Upper lobe of left lung (tissue), 6 donors: ENCODE data around the gene AAK1. TPM values are rescaled to one million over a fixed set of nuclear protein-coding genes. Genes with fewer than 3 reads are reported as not detected.
A peak's percentile ranks its signal among the peaks of the same experiment; 100 is the strongest.
"Not testable (repeated sequence)": the region's sequence is repeated elsewhere in the genome, so short reads cannot be mapped to it uniquely, and the experiment has no call there.

Source experiments
- ATAC-seq, 2 donors: fragments of 200-7000 bp; cut with Tn5 transposase; one replicate each; pipeline ENCODE4 v1.9.1; 2022; ENCODE audit warnings: mild to moderate bottlenecking in 2 of 2, moderate library complexity in 2 of 2; ENCODE audit not compliant: low FRiP score in 2 of 2
- DNase-seq, 2 donors: peaks; one replicate each; pipeline ENCODE4 v3.0.0-alpha.2; 2019 to 2020
- H3K27ac ChIP-seq, 4 donors: fragments of 200-600 bp; sonication (generic); one replicate each; pipeline ENCODE4 v1.5.1; 2016 to 2019
- H3K27me3 ChIP-seq, 4 donors: fragments of 200-600 bp; sonication (generic); one replicate each; pipeline ENCODE4 v1.5.1; 2017 to 2019
- H3K36me3 ChIP-seq, 4 donors: fragments of 200-600 bp; sonication (generic); one replicate each; pipeline ENCODE4 v1.5.1; 2016 to 2019
- H3K4me1 ChIP-seq, 4 donors: fragments of 200-600 bp; sonication (generic); one replicate each; pipeline ENCODE4 v1.5.1; 2018 to 2019
- H3K4me3 ChIP-seq, 4 donors: fragments of 200-600 bp; sonication (generic); one replicate each; pipeline ENCODE4 v1.5.1; 2017 to 2019; ENCODE audit warnings: mild to moderate bottlenecking in 2 of 4, moderate library complexity in 1 of 4
- H3K9me3 ChIP-seq, 4 donors: fragments of 200-600 bp; sonication (generic); one replicate each; pipeline ENCODE4 v1.5.1; 2018 to 2019
- CTCF ChIP-seq, 6 experiments: fragments of 450-650 bp in 4 of 6; fragments of 200-600 bp in 2 of 6; sonication (generic) in 2 of 6; IDR thresholded peaks; one replicate each; pipeline ENCODE4 v1.5.1; 2016 to 2019; ENCODE audit warnings: antibody characterized with exemption in 6 of 6
- EP300 ChIP-seq, 4 donors: sonication (generic); formaldehyde crosslinking; IDR thresholded peaks; one replicate each; pipeline ENCODE4 v1.5.1; 2017; ENCODE audit warnings: antibody characterized with exemption in 4 of 4, control low read depth in 2 of 4
- POLR2A ChIP-seq, 4 donors: fragments of 450-650 bp; IDR thresholded peaks; one replicate each; pipeline ENCODE4 v1.5.1; 2016 to 2017; ENCODE audit warnings: antibody characterized with exemption in 4 of 4, mild to moderate bottlenecking in 2 of 4
- POLR2AphosphoS5 ChIP-seq, 2 donors: sonication (generic); formaldehyde crosslinking; IDR thresholded peaks; one replicate each; pipeline ENCODE4 v1.5.1; 2017; ENCODE audit warnings: antibody characterized with exemption in 2 of 2
- WGBS, 2 donors: methylation state at CpG; one replicate each; pipeline ENCODE4 v1.1.5; 2017 to 2018; 5-methylcytosine and 5-hydroxymethylcytosine counted together
- total RNA-seq, 6 donors: library from RNA; depleted of rRNA in 4 of 6; stranded (reverse); fragments of >200 nt in 4 of 6; gene quantifications; one replicate each; pipeline versions ENCODE4 v1.1.0 to v1.2.1, GENCODE V29; 2016 to 2021
- donor health status: DM: no; HTN: no; CAD: no; lungs with moderate emphysema.
- donor health status: DM: no; HTN: yes; CAD: no; lungs with severe emphysema.

Gene AAK1
- total RNA-seq, 6 donors from 2014 or later: 45.1 to 105 (median 58.8) TPM

DNA sequence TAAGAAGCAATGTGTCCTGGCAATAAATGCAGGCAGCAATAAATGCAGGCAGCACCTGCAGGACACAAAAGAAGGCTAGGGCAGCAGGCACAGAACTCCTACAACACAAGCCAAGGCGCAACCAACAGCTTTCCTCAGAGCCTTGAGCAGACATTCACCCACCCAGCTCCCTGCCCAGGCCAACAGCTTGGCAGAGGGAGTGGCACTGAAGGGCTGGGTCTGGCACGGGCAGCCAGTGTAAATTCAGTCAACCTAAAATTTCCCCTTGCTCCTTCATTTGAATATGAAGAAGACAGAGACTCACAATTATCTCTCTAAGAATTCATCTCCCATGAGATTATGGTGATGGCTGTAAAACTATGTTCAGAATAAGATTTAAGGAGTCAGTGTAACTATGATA is 35.4 kb downstream of the AAK1 start:
- Histone ChIP-seq H3K36me3 (no peaks in the 10 kb centered on the region), H3K4me1 (peaks cover 0 to 12% (median 0%) of the 10 kb centered on the region in 4 donors), H3K9me3 (no peaks in the 10 kb centered on the region), H3K27ac (no peak overlapping the region), H3K27me3 (no peaks in the 10 kb centered on the region), H3K4me3 (no peak overlapping the region)
- TF ChIP-seq CTCF (IDR thresholded peaks at IDR 0.05) (no peak), POLR2AphosphoS5 (IDR thresholded peaks at IDR 0.05) (no peak), POLR2A (IDR thresholded peaks at IDR 0.05) (no peak), EP300 (IDR thresholded peaks at IDR 0.05) (no peak)
- WGBS, 2 donors: 70 to 74% methylated on average over 2 of the region's 2 CpGs
- ATAC-seq (no peak), DNase-seq (no peak)

- H3K9me3 ChIP-seq, H3K4me3 ChIP-seq, H3K27me3 ChIP-seq, ATAC-seq, H3K36me3 ChIP-seq, H3K27ac ChIP-seq, DNase-seq: not testable (repeated sequence)
- 89% methylated on average over 7 of the region's 7 CpGs for WGBS, 2 donors
- H3K4me1 ChIP-seq: peaks cover 0 to 12% (median 0%) of the 10 kb centered on the region in 4 donors
Measured at GRCh38 chr2:69606771-69607170, 36.8 kb downstream of the AAK1 start.

DNA sequence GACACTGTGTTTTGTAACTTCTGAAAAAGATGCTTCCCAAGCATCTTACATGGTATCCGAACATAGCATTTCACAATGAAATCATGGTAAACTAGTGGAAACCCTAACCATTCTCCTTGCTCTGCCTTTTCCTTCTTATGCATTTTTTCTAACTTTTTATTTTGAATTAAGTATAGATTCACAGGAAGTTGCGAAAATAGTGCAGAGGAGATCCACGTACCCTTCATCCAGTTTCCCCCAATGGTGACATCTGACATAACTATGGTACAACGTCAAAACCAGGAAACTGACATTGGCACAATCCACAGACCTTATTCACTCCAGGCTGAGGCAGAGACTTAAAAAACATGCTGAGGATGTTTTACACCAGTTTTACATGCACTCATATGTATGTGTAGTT is 38.3 kb downstream of the AAK1 start:
- Histone ChIP-seq H3K4me3 (no peak overlapping the region), H3K4me1 (peaks cover 0 to 12% (median 0%) of the 10 kb centered on the region in 4 donors), H3K9me3 (no peaks in the 10 kb centered on the region), H3K27me3 (no peaks in the 10 kb centered on the region), H3K27ac (no peak overlapping the region), H3K36me3 (no peaks in the 10 kb centered on the region)
- ATAC-seq: no peak
- WGBS, 2 donors: 80 to 92% methylated on average over 4 of the region's 4 CpGs
- no peak for DNase-seq
- TF ChIP-seq POLR2AphosphoS5 (IDR thresholded peaks at IDR 0.05) (no peak), CTCF (IDR thresholded peaks at IDR 0.05) (no peak), EP300 (IDR thresholded peaks at IDR 0.05) (no peak), POLR2A (IDR thresholded peaks at IDR 0.05) (no peak)

DNA sequence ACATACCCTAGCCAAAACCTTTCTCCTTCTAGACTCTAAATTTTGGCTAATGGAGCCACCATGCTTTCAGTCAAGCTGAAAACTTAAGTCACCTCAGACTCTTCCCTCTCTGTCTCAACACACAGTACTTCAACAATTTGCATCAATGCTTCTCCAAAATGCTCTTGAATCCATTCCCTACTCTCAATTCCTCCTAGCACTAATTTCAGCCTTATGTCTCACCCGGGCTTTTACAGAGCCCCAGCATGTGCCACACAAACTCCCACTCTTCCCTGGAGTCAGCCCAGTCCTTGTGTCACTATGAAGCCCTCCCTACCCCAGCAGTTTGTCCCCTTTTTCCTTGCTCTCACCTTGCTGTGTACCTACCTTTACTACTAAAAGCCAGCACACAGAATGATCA is 38.7 kb downstream of the AAK1 start:
- Histone ChIP-seq H3K27me3 (no peaks in the 10 kb centered on the region), H3K4me3 (no peak overlapping the region), H3K36me3 (no peaks in the 10 kb centered on the region), H3K4me1 (peaks cover 0 to 12% (median 0%) of the 10 kb centered on the region in 4 donors), H3K27ac (no peak overlapping the region), H3K9me3 (no peaks in the 10 kb centered on the region)
- WGBS, 2 donors: 80 to 90% methylated on average over 1 of the region's 1 CpG
- TF ChIP-seq CTCF (IDR thresholded peaks at IDR 0.05) (no peak), EP300 (IDR thresholded peaks at IDR 0.05) (no peak), POLR2A (IDR thresholded peaks at IDR 0.05) (no peak), POLR2AphosphoS5 (IDR thresholded peaks at IDR 0.05) (no peak)
- ATAC-seq (peak in 1 of 2 donors; percentile 7), DNase-seq (no peak)

DNA sequence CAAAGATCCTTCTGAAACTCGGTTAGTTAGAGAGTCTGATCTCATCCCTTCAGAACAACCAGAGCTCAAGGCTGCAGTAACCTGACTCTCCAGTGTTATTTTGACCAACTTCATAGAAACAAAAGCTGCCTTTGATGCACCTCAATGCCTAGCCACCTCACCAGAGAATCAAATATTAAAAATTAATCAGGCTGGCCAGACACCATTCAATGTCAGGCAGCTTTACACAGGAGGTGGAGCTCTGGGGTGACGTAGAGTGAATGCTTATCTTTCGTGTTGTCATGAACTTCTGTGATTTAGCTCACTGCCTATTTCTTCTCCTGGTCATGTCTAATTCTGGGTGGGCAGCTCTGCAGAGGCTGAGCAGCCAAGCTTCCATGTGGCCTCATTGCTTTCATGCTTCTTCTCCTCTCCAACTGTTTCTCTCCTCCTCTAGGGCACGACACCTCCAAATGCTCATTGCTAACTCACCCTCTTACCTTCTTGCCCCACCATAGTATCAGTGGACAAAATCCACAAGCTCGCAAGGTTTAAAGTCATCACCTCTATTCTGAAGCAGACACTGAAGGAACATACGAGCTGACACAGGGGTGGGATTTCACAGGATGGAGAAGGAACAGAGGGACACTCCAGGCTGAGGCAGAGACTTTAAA is 39.4 kb downstream of the AAK1 start:
- no peak for TF ChIP-seq CTCF (IDR thresholded peaks at IDR 0.05)
- TF ChIP-seq POLR2A (IDR thresholded peaks at IDR 0.05): no peak
- TF ChIP-seq POLR2AphosphoS5 (IDR thresholded peaks at IDR 0.05): no peak
- no peak for TF ChIP-seq EP300 (IDR thresholded peaks at IDR 0.05)
- no peaks in the 10 kb centered on the region for H3K27me3 ChIP-seq
- no peak overlapping the region for H3K27ac ChIP-seq
- ATAC-seq: peak in 1 of 2 donors; percentile 8
- H3K4me1 ChIP-seq: peaks cover 0 to 12% (median 0%) of the 10 kb centered on the region in 4 donors
- no peaks in the 10 kb centered on the region for H3K9me3 ChIP-seq
- no peak for DNase-seq
- WGBS, 2 donors: 88 to 91% methylated on average over 6 of the region's 6 CpGs
- no peak overlapping the region for H3K4me3 ChIP-seq
- no peaks in the 10 kb centered on the region for H3K36me3 ChIP-seq
